Activated naive CD4-positive, alpha-beta T cell (primary cell): ENCODE measurements around the gene TOMM5.
A peak's percentile ranks its signal among the peaks of the same experiment; 100 is the strongest.

Source experiments
- DNase-seq, 4 experiments: peaks; one replicate each; lab custom pipeline; 2025; lab: John Stamatoyannopoulos, UW

TOMM5 gene

DNA sequence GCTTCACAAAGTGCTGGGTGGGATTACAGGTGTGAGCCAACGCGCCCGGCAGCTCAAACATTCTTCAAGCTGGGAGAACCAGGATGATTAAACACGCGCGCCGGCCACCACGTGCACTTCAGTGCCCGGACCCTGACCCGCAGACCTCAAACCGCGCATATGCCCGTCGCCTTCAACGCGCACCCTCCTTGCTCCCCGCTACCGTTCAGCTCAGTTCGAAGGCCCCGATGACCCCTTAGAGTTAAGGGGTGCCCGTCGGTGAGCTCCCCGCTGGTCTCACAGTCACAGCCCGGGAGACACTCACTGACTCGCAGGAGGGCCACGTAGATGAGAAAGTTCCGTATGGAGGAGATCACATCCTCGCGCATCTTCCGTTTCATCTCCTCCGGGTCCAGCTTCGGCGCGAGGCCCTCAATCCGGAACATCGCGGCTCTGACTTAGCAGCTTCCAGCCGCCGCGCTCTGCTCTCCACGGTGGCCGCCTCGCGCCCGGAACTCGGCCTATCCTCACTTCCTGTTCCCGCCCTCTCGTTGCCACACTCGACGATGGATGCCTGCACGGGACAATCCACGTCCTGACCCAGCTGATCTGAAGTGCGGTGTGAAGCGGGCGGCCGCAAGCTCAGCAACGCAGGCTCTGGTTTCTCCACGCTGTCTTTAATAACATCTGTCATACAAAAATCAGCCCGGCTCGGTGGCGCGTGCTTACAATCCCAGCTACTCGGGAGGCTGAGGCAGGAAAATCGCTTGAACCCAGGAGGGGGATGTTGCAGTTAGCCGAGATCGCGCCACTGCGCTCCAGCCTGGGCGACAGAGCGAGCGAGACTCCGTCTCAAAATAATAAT is at the start of gene TOMM5:
TOMM5 (minus strand) TSS at position 490 of the 844 bp plus-strand sequence; CDS start at position 425, 65 bp downstream.
- peak; percentile 69 to 85 (median 76) for DNase-seq

DNA sequence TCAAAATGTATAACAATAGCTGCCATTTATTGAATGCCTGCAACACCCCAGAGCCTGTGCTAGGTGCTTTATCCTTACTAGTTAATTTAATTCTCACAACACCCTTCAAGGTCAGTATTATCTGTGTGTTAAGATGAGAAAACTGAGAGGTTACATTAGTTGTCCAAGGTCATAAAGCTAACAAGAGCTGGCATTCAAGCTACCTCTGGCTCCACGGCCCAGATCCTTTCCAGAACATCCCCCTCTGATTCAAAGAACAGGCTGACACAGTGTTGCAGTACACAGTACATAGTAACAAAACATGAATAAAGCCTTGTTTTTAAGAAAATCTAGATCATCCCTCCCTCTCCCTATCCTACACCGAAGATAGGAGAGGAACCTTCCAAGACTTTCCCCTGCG is 48.9 kb upstream of the TOMM5 start:
- no peak for DNase-seq

DNA sequence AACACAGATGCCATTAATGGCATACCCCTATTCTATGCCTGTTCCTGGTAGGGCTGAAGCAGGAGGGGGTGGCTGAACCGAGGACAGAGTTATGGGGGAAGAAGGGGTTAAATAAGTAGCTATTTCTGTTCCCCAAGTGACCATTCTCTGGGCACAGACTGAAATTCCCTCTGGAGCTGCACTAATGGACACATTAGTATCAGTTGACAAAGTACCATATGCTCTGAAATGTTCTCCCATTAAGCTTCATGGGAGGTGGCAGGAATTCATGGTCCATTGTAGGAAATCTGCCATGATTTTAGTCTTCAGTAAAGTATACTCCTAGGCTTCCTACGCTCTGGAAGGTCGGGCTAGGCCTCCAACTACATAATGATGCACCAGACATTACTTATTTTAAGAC is 47.8 kb upstream of the TOMM5 start:
- no peak for DNase-seq

DNA sequence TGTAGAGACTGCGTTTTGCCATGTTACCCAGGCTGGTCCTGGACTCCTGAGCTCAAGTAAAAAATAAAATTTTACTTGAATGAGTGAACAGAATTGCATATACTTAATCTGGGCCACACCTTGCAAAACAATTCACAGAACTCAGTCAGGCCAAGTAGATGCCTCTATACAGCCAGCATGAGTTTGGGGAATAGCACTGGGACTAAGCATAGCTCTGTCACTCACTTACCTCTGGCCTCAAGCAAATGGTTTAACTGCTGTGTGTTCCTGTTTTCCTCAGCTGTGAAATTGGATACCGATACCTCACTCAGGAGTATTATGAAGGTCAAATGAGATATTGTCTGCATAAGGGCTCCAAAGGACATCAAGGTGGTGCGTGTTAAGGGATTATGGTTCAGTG is 47.4 kb upstream of the TOMM5 start:
- no peak for DNase-seq

DNA sequence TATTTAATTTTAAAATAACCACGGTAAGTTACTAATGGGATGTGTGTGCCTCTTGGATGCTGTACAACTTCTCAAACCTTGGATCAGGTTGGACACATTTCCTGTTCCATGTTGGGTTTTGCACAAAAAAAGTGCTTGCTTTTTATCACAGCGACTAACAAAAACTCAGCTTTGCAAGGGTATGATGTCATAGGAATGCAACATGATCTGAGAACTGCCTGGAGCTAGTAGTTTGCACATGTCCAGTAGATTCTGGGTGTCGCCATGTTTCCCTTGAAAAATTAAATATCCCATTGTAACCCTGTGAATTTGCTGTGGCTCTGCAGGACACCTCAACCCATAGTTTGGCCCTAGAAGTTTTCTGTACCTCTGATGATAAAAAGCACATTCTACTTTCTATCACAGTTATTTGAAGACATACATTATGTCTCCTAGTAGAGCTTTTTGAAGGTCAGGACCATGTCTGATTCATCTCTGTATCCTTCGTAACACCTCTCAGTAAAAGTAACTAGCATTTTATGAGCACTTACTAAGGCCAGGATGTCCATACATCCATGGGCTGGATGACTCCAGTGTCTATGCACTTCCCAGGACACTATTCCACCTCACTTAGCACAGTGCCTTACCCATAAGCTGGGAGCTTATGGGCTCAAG is 46.8 kb upstream of the TOMM5 start:
- no peak for DNase-seq

DNA sequence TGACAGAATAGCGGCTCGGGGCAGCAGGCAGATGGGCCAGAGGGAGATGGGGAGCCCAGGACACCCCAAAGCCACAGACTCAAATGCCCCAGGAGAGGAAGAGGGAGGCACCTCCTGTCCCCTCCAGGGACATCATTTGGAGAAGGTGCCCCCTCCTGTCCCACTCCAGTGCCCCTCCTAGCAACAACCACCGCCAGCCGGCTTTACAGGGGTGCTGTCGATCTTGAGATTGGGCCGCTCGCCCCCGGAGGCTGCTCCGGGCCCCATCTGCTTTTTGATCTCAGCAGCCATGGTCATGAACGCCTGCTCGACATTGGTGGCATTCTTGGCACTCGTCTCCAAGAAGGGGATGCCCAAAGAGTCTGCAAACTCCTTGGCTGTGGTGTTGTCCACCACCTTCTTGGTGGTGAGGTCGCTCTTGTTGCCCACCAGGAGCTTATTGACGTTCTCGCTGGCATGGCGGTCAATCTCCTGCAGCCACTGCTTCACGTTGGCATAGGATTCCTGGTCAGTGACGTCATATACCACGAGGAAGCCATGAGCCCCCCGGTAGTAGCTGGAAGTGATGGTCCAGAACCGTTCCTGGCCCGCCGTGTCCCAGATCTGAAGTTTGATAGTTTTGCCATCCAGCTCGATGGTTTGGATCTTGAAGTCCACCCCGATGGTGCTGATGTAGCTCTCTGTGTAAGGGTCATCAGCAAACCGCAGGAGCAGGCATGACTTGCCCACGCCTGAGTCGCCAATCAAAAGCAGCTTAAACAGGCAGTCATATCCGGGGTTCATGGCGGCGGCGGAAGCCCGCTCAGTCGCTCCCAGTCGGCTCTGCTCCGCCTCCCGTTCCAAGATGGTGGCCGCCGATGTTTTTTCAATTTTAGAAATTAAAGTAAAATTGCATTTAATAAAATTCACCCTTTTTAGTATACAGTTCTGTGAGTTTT is 44.4 kb upstream of the TOMM5 start:
- no peak for DNase-seq

DNA sequence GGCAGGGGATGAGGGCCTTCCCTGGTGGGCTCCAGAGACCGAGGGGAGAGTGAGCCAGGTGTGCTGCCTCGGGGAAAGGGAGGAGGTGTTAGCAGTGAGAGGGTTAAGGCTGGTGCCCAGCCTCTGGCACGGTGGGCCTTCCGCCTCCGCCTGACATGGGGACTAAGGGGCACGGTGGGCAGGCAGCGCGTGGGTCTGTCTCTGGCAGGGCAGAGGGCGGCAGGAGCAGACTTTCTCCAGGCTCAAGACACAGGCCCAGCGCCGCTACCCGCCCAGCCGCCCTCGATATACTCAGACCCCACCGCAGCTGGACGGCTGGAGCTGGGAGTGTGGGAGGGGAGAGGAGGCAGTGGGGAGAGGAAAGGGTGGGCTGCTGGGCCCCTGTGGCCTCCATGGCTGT is 43.4 kb upstream of the TOMM5 start:
- DNase-seq: no peak

DNA sequence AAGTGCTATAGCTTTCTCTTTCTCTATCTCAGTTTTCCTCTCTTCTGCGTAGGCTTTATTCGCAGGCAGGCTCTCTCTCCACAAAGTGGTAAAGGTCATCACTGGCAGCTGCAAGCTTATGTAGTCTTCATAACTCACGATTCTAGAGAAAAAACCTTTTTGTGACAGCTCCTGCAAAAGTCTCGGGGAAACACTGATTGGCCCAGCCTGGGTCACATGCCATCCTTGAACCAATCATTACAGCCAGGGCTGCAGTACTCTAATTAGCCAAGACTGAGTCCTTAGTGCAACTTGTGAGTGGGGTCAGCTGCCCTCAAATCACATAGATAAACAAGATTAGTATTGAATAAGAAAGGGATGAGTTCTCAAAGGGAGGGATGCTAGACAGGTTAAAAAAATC is 40.1 kb upstream of the TOMM5 start:
- no peak for DNase-seq

DNA sequence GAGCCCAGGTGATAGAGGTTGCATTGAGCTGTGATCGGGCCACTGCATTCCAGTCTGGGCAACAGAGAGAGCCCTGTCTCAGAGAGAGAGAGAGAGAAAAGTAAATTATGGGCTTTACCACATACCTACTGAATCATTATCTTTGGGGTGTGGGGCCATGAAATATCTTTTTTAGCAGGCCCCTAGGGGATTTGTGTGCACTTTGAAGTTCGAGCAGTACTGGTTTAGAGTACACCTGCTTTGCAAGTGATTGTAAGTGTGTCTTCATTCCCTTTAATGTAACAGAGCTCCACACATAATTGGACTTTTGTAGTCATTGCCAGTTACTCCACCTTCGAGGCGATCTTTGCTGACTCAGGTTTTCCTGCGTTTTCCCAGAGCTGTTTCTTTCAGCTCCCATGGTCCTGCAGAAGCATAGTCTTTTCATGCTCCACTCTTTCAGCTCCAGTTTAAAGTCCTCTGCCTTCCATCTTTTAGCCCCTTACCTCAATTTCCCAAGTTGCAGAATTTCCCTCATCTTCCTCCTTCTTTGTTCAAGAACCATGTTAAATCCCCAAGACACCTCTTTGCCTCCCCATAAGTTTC is 34.4 kb upstream of the TOMM5 start:
- no peak for DNase-seq

DNA sequence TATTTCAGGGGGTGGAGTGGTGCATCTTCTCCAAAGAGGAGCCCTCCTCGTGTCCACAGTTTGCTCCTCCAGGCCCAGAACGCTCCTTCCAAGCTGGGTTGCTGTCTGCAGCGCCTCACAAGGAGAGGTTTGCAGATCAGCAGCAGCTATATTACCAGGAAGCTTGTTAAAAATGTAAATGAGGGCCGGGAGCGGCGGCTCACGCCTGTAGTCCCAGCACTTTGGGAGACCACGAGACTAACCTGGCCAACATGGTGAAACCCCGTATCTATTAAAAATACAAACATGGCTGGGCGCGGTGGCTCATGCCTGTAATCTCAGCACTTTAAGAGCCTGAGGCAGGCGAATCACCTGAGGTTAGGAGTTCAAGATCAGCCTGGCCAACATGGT is 33.4 kb upstream of the TOMM5 start:
- DNase-seq: no peak

DNA sequence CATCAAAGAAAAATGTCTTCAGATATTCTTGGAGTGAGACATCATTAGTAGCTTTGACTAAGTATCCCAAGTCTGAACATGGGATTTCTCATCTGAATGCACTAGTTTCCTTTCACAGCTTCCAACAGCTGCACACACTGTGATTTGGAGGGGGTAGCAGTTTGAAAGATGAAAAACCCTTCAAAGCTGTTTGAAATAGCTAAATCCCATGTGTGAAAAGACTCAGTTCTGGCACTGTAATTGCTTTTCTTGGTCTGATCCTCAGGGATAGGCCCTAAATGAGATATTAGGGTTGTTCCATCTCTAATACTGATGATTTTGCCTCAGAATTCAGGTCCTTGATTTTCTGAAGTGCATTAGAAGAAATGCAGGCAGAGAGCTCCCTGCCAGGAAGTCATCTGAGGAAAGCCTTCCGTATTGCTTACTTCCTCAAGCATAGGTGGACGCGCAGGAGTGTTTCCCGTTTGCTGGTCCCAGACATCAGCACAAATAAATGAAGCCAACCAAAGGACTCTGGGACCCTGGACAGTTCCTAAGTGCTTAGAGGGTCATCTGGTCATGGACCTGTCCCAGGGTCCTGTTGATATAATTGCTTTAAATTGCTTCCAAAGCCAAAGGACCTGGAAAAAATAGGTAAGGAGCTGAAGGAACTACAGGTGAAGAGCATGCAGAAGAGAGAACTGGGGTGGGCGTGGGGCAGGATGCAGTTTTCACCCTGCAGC is 32.8 kb upstream of the TOMM5 start:
- no peak for DNase-seq

DNA sequence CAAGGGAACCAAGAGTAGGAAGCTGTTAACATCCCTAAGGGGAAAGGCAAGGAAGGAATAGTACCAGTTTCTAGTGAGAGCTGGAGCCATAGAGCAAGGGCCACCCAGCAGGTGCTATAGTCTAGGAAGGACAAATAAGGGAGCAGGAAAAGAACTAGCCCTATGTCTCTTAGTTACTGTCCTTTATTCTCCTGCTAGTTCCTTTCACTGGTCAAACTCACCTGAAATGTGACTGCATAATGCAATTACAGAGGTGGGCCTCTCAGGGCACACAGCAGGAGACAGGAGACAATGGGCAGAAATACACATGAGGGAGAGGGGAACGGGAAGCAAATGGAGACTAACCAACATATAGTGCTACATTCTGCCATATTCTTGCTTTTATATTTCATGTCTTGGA is 31.7 kb upstream of the TOMM5 start:
- DNase-seq: no peak

DNA sequence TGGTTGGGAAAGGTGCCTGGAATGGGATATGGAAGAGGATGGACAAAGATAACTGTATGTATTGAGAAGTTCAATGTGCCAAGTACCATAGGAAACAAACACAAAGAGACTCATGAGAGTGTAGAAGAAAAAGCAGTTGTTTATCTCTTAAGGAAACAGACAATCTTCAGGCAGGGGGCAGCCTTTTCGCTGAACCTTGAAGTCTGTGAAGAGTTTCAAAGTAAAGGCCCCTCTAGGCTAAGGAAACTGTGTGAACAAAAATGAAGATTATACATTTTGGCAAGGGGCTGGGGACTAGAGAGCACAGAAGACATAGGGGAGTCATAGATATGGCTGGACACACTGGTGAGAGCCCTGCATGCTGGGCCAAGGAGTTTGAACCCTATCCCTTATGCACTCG is 30.9 kb upstream of the TOMM5 start:
- no peak for DNase-seq

DNA sequence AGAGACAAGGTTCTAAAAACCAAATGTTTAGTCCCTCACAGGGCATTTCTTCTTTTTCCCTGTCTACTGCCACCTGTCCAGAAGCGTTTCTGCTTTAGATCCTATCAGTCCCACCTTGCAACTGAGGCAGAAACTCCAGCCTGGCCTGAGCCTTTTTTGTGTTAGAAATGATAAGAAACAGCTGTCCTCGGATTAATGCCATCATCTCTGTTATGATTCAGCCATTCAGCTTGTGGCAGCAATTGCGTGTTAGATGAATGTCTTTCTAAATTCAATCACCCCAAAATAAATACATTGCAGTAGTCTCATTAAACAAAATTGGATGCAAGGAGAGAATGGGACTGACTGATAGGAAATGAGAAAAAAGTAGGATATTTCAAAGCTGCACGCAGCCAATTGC is 30.1 kb upstream of the TOMM5 start:
- DNase-seq: no peak

DNA sequence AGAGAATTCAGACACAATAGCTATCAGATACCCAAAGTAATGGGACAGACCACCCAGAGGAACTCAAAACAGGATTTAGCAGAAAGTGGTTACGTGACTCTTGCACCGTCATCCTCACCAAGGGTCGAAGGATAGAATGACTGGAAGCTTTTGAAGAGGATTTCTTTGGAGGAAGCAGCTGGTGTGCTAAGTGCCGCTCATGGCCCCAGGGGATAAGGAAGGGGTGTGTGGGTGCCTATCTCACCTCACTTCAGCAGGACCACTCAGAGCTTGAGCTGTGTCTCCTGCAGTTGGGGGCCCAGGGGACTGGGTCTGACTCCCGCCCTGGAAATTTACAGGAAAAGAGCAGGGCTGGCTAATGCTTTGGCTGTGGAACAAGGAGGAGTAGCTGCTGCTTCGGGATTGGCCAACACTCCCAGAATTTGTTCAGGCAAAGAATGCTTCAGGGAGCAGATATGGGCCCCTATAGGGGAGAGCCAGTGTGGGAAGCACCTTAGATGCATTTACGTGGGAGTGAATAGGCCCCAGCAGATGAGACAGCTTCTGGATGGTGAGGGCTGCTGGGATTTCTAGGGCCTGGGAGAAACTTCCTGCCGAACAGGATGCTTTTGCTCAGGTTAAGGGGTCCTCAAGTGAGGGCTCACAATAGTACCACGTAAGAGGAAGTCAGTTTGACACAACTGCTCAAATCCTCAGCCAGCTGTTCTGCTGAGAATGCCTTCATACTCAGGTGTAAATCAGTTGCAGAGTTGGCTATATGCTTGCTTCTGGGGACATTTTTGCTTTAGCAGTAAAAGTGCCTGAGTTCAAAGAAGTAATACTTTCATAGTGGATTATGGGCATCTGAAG is 29.1 kb upstream of the TOMM5 start:
- no peak for DNase-seq

DNA sequence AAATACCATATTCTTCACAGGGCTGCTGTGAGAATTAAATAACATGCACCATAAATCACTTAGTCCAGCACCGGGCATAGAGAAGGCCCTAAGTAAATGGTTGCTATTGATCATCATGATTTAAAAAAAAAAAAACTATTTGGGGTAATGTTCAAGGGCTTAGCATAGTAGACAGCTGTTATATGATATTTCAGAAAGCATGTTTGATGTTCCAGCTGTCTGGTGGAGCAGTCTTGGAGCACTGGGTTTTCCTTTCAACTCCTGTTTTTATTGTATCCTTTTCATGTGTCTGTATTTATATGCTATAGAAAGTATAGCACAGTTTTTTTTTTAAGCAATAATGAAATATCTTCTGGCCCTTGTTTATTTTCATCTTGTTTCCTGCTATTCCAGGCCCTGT is 28.0 kb upstream of the TOMM5 start:
- DNase-seq: no peak

DNA sequence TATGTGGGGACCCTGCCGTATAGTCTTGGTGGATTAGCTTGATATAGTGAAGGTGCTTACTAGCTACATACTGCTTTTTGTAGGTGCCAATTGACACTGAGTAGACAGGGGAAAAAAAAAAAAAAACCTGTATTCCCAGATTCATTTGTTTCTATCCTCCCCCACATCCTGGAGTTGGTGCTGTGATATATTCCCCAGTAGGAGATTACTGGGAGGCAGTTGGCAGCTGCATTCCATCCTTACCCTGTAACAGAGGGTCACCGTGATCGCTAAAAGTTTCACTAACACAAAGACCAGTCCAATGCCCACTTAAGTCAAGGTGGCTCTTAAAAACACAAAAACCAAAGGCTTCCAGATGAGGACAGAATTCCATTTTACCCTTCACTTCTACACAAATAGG is 27.4 kb upstream of the TOMM5 start:
- no peak for DNase-seq

DNA sequence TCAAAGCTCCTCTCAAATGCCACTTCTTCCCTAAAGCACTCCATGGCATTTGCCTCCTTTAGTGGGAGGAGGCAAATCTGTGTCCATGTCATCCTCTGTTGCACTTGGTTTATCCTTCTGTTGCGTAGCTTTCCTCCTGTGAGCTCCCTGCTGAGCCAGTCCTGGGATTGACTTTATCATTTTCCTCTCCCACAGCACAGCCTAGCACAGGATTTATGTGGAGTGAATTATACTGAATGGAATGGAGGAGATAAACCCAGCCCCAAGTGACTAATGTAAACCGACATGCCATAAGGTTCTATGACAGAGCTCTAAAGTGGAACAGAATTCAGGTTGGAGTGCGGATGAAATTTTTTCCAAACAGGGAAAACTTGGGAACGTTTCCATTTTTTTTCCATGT is 26.4 kb upstream of the TOMM5 start:
- DNase-seq: no peak

DNA sequence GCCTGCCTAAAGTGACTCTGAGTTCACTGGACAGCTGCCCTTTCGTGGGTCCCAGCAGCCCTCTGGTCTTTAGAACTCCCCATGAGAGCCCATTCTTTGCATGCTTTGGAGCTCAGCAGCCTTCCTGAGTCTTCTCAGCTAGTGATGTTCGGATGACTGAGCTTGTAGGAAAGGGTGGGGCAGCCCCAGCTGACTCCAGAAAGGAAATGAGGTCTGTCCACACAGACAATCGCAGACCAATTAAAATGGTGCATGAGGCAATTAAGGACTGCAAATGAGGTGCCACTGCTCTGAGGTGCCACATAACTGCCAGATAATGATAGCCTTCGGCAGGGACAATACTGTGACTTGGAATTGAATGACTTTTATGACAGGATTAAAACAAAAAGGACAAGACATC is 25.4 kb upstream of the TOMM5 start:
- DNase-seq: no peak

DNA sequence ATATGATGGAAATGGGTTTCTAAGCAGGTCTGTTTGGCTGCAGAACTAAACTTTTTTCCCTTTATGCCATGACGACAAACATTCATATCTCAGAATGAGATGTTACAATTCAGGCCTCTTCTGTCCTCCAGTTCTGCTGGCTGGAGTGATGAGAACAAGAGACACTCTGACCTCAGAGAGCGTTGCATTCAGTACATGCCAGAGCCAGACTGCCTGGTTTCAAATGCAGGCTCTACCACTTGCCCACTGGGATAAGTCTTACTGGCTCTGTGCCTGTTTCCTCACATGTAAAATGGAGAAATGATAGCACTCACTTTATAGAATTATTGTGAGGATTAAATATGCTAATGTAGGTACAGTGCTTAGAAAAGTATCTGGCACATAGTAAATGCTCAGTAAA is 24.8 kb upstream of the TOMM5 start:
- DNase-seq: no peak

DNA sequence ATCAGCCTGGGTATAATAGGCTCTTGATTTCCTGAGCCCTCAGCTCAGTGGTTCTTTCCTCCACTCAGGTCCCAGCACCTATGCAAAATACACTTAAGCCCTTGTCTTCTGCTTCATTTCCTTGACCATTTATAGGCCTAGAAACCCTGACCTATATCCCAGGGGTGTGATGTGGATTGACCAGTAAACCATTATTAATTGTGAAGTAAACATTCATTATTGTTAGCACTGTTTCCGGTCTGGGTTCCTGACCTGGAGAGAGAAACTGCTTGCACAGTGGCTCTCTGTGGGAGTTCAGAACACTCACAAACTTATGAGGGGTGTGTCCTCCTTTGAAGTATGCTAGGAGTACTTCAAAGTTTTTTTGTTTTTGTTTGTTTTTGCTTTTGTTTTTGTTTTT is 19.6 kb upstream of the TOMM5 start:
- no peak for DNase-seq
